Kidney epithelial cell (primary cell): ENCODE measurements around the gene BTBD7. TPM values are rescaled to one million over a fixed set of nuclear protein-coding genes. Genes with fewer than 3 reads are reported as not detected.

ENCODE experiments used
- DNase-seq: peaks from one replicate; pipeline ENCODE4 v3.0.0-alpha.2; 2010; ENCODE audit warnings: low read depth
- H3K27me3 ChIP-seq: 2 replicates; pipeline ENCODE4 v1.6.0; 2011; ENCODE audit warnings: low read length; ENCODE audit not compliant: control insufficient read depth, insufficient read depth
- H3K36me3 ChIP-seq: 2 replicates; pipeline ENCODE4 v1.5.1; 2011; ENCODE audit warnings: low read length; ENCODE audit not compliant: control insufficient read depth, insufficient read depth
- H3K4me3 ChIP-seq: 2 replicates; pipeline ENCODE4 v1.5.1; 2011; ENCODE audit warnings: low read depth, mild to moderate bottlenecking, control low read depth, low read length
- total RNA-seq: library from RNA; depleted of rRNA; stranded (reverse); fragments of >200 nt; gene quantifications from 2 replicates; pipeline ENCODE4 v1.2.3, GENCODE V29; 2015
- TF ChIP-seq, protein P1 (sequence below): IDR thresholded peaks from 2 replicates; pipeline ENCODE4 v1.5.1; 2011; ENCODE audit warnings: mild to moderate bottlenecking, moderate library complexity, low read length, control low read depth, inconsistent platforms; ENCODE audit not compliant: insufficient read depth, poor library complexity, severe bottlenecking

The BTBD7 gene
- total RNA-seq, 1 donor from 2014 or later = 29.6 TPM

DNA sequence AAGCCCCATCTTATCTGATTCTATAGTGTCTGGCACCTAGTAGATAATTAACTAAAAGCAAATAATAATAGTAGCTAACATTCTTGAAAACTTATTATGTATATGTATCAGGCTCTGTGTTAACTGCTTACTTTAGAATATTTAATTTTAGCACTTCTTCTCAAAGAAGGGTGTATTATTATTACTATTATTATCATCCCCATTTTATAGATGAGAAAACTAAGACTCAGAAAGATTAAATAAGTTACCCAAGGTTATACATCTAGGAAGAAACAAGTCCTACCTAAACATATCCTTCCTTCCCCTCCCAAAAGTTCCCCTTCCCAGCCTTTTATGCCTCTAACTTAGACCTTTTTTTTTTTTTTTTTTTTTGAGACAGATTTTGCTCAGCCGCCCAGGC, 64.4 kb downstream of the BTBD7 start:
- Histone ChIP-seq H3K27me3 (no peaks in the 10 kb centered on the region), H3K4me3 (no peak overlapping the region), H3K36me3 (peaks cover under 1% of the 10 kb centered on the region)
- TF ChIP-seq, protein P1, sequence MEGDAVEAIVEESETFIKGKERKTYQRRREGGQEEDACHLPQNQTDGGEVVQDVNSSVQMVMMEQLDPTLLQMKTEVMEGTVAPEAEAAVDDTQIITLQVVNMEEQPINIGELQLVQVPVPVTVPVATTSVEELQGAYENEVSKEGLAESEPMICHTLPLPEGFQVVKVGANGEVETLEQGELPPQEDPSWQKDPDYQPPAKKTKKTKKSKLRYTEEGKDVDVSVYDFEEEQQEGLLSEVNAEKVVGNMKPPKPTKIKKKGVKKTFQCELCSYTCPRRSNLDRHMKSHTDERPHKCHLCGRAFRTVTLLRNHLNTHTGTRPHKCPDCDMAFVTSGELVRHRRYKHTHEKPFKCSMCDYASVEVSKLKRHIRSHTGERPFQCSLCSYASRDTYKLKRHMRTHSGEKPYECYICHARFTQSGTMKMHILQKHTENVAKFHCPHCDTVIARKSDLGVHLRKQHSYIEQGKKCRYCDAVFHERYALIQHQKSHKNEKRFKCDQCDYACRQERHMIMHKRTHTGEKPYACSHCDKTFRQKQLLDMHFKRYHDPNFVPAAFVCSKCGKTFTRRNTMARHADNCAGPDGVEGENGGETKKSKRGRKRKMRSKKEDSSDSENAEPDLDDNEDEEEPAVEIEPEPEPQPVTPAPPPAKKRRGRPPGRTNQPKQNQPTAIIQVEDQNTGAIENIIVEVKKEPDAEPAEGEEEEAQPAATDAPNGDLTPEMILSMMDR = no peak
- no peak for DNase-seq

DNA sequence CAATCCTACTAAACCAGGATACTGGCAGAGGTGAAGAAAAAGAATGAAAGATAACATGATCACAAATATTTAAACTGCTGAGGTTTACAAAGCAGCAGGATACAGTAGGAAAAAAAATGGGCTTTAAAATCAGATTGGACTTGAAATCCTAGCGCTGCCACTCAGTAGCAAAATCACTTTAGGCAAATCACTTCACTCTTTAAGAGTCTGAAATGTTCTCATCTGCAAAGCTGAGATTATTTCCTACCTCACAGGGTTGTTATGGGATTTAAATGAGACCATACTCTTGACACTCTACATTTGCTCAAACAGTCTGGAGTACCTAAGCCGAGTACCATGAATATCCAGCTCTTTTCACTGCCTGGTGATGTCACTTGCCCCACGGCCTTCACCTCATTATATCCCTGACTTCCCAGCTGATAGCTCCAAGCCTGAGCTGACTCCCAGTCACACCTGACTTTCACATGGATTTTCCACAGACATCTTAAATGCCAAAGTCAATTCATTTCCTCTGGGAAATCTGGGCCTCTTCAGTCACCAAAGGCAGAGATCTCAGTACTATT, 65.6 kb downstream of the BTBD7 start:
- Histone ChIP-seq H3K27me3 (no peaks in the 10 kb centered on the region), H3K4me3 (no peak overlapping the region), H3K36me3 (peaks cover 2% of the 10 kb centered on the region)
- no peak for DNase-seq
- TF ChIP-seq, protein P1 = no peak

DNA sequence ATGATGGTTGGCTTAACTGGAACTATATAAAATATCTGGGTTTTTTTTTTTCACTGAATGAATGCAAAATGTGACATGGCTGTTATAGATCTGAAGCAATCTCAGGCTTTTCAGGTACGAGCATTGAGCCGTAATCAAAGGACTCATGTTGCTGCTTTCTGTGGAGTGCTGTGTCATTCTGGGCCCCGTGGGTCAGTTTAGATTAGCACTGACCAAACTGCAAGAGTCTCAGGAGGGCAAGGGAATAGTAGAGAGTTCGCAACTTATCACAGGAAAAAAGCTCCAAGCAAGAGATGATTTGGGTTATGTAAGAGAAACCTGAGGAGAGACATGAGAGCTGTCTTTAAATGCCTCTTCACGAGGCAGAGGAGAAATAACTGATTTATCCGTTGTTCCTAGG, 66.7 kb downstream of the BTBD7 start:
- DNase-seq = no peak
- TF ChIP-seq, protein P1 = no peak

DNA sequence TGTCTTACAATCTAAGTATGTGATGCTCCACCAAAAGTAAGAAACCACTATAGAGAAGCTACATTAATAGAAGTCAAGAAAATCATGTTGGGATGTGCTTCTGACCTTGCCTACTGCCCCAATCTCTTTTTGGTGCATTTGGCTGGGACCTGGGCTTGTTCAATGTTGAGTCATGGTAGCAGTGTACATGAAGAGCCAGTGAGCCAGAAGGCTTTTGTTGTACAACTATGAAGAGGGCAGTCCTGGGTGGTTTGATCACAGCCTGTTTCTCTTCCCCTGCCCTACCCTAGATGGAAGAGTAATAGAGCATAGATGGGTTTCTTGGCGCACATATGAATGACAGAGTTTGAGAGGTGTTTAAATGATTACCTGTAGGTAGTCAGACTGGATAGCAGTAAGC, 69.4 kb downstream of the BTBD7 start:
- TF ChIP-seq, protein P1 = no peak
- Histone ChIP-seq H3K4me3 (no peak overlapping the region), H3K36me3 (peaks cover 2% of the 10 kb centered on the region), H3K27me3 (no peaks in the 10 kb centered on the region)
- no peak for DNase-seq

More for the DNA sequence above, 66.7 kb downstream of the BTBD7 start:
- Histone ChIP-seq H3K4me3 (no peak overlapping the region), H3K27me3 (no peaks in the 10 kb centered on the region), H3K36me3 (peaks cover 2% of the 10 kb centered on the region)

DNA sequence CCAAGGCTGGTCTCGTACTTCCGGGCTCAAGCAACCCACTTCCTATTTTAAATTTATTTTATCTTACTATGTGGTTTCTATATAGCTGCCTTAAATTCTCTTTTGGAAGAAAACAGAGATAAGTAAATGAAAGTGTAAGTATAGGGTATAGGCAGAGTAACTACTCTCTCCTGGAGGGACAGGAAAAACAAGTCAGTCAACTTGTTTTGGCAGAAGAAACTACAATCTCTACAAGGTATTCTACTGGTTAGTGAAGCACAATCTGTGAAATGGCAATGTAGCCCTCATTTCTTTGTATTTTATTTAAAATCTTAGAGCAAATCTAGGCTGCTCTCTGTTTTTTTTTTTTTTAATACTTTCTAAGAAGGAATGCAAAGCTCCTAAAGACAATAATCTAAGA, 70.4 kb downstream of the BTBD7 start:
- H3K4me3 ChIP-seq = no peak overlapping the region
- DNase-seq = no peak
- peaks cover 2% of the 10 kb centered on the region for H3K36me3 ChIP-seq
- TF ChIP-seq, protein P1 = no peak
- H3K27me3 ChIP-seq = no peaks in the 10 kb centered on the region
